OCI-LY3 (cell line): ENCODE data around the gene UBE2L3.

Experiments used
- EZH2phosphoT487 ChIP-seq: fragments of 200-600 bp; shearing (Covaris generic); IDR thresholded peaks from 2 replicates; pipeline ENCODE4 v1.6.1; 2018; ENCODE audit warnings: antibody characterized with exemption, mixed run types, low read depth
- TF ChIP-seq, protein P1 (sequence below): fragments of 200-600, 300-600 bp; sonication (generic); IDR thresholded peaks from 2 replicates; pipeline ENCODE4 v1.5.1; 2014; ENCODE audit warnings: antibody characterized with exemption, low read length, low read depth

DNA sequence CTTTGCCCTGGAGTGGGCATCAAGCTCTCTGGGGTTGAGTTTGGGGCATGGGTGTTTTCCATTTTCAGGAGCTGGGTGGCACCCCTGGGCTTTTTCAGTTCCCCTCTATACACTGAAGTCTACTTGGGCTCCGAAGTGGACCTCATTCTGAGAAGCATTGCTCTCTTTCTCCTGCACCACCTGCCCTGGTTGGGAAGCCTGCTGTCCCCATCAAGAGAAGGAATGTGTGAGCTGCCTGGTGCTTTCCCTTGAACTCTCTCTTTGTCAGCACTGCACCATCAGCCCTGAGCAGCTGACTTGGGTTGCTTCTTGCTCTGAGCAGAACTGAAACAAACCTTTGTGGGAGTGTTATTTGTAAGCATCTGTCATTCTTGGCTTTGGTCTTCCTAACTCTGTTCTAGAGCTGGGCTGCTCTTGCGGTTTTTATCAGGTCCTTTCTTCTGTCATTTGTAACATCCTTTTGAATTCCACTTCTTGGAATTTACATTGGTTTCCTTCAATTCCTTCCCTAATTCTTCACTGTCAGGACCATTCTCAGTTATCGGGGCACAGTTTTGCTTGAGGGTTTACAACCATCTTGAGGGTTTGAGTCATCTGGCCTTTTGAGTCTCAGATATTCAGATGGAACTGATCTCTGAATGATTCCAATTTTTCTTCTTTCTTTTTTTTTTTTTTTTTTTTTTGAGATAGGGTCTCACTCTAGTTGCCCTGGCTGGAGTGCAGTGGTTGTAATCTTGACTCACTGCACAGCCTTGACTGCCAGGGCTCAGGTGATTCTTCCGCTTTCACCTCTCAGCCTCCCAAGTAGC is 20.5 kb downstream of the UBE2L3 start:
- TF ChIP-seq, protein P1, sequence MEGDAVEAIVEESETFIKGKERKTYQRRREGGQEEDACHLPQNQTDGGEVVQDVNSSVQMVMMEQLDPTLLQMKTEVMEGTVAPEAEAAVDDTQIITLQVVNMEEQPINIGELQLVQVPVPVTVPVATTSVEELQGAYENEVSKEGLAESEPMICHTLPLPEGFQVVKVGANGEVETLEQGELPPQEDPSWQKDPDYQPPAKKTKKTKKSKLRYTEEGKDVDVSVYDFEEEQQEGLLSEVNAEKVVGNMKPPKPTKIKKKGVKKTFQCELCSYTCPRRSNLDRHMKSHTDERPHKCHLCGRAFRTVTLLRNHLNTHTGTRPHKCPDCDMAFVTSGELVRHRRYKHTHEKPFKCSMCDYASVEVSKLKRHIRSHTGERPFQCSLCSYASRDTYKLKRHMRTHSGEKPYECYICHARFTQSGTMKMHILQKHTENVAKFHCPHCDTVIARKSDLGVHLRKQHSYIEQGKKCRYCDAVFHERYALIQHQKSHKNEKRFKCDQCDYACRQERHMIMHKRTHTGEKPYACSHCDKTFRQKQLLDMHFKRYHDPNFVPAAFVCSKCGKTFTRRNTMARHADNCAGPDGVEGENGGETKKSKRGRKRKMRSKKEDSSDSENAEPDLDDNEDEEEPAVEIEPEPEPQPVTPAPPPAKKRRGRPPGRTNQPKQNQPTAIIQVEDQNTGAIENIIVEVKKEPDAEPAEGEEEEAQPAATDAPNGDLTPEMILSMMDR = no peak
- no peak for TF ChIP-seq EZH2phosphoT487
